Left lung (tissue), 10 donors: Measurements from ENCODE around the gene FRY. TPM values are rescaled to one million over a fixed set of nuclear protein-coding genes. Genes with fewer than 3 reads are reported as not detected.

Experiments used
- ATAC-seq: fragments of 200-7000 bp; cut with Tn5 transposase; one replicate; pipeline ENCODE4 v1.9.1; 2020; ENCODE audit warnings: moderate library complexity
- DNase-seq, 4 donors: peaks; one replicate each; pipeline ENCODE4 v3.0.0-alpha.2; 2013 to 2020
- H3K27ac ChIP-seq, 2 donors: fragments of 200-600 bp; sonication (generic) in 1 of 2; one replicate each; pipeline versions ENCODE4 v1.5.0 to v1.8.0; 2020 to 2021
- H3K27me3 ChIP-seq, 2 donors: fragments of 200-600 bp; sonication (generic) in 1 of 2; one replicate each; pipeline versions ENCODE4 v1.5.0 to v1.8.0; 2020 to 2021
- H3K36me3 ChIP-seq, 2 donors: fragments of 200-600 bp; sonication (generic) in 1 of 2; one replicate each; pipeline versions ENCODE4 v1.5.0 to v1.8.0; 2020 to 2021
- H3K4me1 ChIP-seq, 2 donors: fragments of 200-600 bp; one replicate each; pipeline ENCODE4 v1.8.0; 2021
- H3K4me3 ChIP-seq, 2 donors: fragments of 200-600 bp; sonication (generic) in 1 of 2; one replicate each; pipeline versions ENCODE4 v1.5.0 to v1.8.0; 2020 to 2021; ENCODE audit warnings: mild to moderate bottlenecking in 1 of 2
- H3K9me3 ChIP-seq, 2 donors: fragments of 200-600 bp; sonication (generic) in 1 of 2; one replicate each; pipeline versions ENCODE4 v1.5.0 to v1.8.0; 2020 to 2021
- CTCF ChIP-seq, 2 donors: fragments of 200-600 bp; sonication (generic) in 1 of 2; IDR thresholded peaks; one replicate each; pipeline versions ENCODE4 v1.5.0 to v1.8.0; 2021; ENCODE audit warnings: antibody characterized with exemption in 2 of 2
- intact Hi-C, 2 donors: fragments of 100-400 bp; cut with DNase I; formaldehyde crosslinking; loops; one replicate each; pipeline versions ENCODE4 v1.11.2 to v1.14.2; 2022
- polyA plus RNA-seq, 6 donors: library from polyadenylated mRNA; unstranded; fragments of 120-200 nt; gene quantifications; one replicate each; pipeline ENCODE4 v1.2.1, GENCODE V29; 2013; ENCODE audit not compliant: insufficient read length in 6 of 6
- total RNA-seq, 2 donors: library from RNA; stranded (reverse); fragmentation: NEBNext Ultra II Directional; extraction: Animal tissue kit (Norgen Biotek cat#: 25700); gene quantifications; one replicate each; pipeline ENCODE4 v1.2.1, GENCODE V29; 2021
- donor health status: DM: no; HTN: yes; CAD: no.
- donor health status: DM: no; HTN: no; CAD: no.

Gene FRY
- total and polyA plus RNA-seq, 8 donors = 41.6 to 53.4 (median 49.2) TPM

DNA sequence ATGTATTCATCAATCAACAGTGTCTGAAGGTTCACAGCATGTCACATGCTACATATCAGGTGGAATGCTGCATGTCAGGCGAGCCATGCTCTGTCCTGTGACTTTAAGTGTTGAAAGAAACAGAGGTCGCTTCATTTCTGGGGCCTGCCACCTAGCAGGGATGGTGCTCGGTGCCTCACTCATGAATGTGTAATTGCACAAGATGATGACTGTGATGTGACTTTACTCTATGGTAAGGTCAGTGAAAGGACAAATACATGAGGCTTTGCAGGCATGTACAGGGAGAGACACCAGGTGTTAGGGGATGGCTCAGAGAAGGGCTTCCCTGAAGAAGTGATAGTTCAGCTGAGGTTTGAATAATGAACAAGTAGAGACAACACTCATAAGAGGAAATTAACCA is 66.7 kb downstream of the FRY start:
- Histone ChIP-seq H3K27ac (no peak overlapping the region), H3K9me3 (no peaks in the 10 kb centered on the region), H3K4me1 (no peaks in the 10 kb centered on the region), H3K36me3 (peaks cover 0 to 6% of the 10 kb centered on the region in 2 donors), H3K4me3 (no peak overlapping the region), H3K27me3 (no peaks in the 10 kb centered on the region)
- no peak for TF ChIP-seq CTCF (IDR thresholded peaks at IDR 0.05)
- ATAC-seq = no peak
- no peak for DNase-seq
- intact Hi-C loops = no loop called here

GRCh38 chr13:32105653-32106313 is 74.2 kb downstream of the FRY start:
- Histone ChIP-seq H3K4me3 (no peak overlapping the region), H3K36me3 (peaks cover 0 to 6% of the 10 kb centered on the region in 2 donors), H3K9me3 (no peaks in the 10 kb centered on the region), H3K4me1 (peaks cover 0 to 9% of the 10 kb centered on the region in 2 donors), H3K27me3 (no peaks in the 10 kb centered on the region), H3K27ac (no peak overlapping the region)
- no peak for ATAC-seq
- no peak for DNase-seq
- TF ChIP-seq CTCF (IDR thresholded peaks at IDR 0.05) = no peak
- intact Hi-C loops = no loop called here

DNA sequence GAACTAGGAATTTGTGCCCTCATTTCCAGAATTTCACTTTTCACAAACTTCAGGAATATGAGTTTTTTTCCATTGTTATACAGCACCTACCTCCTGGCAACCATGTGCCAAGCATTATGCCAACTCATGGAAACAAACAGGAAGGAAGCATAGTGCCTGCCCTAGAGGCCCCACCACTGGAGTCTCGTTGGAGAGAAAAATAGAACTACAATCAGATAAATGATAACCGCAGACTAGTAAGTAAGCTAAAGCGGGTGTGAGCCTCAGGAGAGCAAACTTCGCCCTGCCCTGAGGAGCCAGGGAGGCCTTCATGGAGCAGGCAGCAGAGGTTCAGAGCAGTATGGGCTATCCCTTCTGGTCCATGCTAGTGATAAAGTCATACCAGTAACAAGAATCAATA is 75.9 kb downstream of the FRY start:
- no peak overlapping the region for H3K4me3 ChIP-seq
- no peaks in the 10 kb centered on the region for H3K27me3 ChIP-seq
- TF ChIP-seq CTCF (IDR thresholded peaks at IDR 0.05) = no peak
- H3K9me3 ChIP-seq = no peaks in the 10 kb centered on the region
- no peak for ATAC-seq
- no peak overlapping the region for H3K27ac ChIP-seq
- peaks cover 0 to 9% of the 10 kb centered on the region in 2 donors for H3K4me1 ChIP-seq
- intact Hi-C loops = no loop called here
- no peak for DNase-seq
- H3K36me3 ChIP-seq = peaks cover 0 to 6% of the 10 kb centered on the region in 2 donors

GRCh38 chr13:32107973-32108372 is 76.4 kb downstream of the FRY start:
- no peak overlapping the region for H3K4me3 ChIP-seq
- peaks cover 0 to under 1% of the 10 kb centered on the region in 2 donors for H3K36me3 ChIP-seq
- DNase-seq (no peak), ATAC-seq (no peak)
- TF ChIP-seq CTCF (IDR thresholded peaks at IDR 0.05) = no peak
- intact Hi-C loops = no loop called here
- H3K27ac ChIP-seq = no peak overlapping the region
- no peaks in the 10 kb centered on the region for H3K9me3 ChIP-seq
- peaks cover 0 to 9% of the 10 kb centered on the region in 2 donors for H3K4me1 ChIP-seq
- H3K27me3 ChIP-seq = no peaks in the 10 kb centered on the region

DNA sequence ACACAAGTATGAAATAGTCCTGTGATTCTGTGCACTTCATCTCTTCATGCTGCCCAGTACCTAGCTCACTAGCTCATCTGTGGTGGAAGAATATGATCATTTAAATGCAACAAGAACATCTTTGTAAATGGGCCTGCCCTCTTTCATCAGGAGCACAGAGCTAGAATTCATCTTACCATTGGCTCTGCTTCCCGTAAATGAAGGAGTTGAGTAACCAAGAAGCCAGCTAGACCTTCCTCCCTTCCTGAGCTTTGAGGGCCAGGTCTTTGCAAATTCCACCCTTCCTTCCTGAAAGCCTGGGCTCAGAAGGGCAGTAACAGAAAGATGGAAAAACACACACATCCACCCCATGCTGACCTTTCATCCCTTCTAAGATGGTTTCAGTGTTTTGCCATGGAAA is 82.0 kb downstream of the FRY start:
- DNase-seq = no peak
- Histone ChIP-seq H3K9me3 (no peaks in the 10 kb centered on the region), H3K36me3 (no peaks in the 10 kb centered on the region), H3K27ac (no peak overlapping the region), H3K27me3 (no peaks in the 10 kb centered on the region), H3K4me3 (no peak overlapping the region), H3K4me1 (peaks cover 3 to 44% of the 10 kb centered on the region in 2 donors)
- intact Hi-C loops = no loop called here
- TF ChIP-seq CTCF (IDR thresholded peaks at IDR 0.05) = no peak
- no peak for ATAC-seq
